SW480 (cell line): ENCODE results near the gene LRR1.
"Not testable (repeated sequence)": the region's sequence is repeated elsewhere in the genome, so short reads cannot be mapped to it uniquely, and the experiment has no call there.

Source experiments
- DNase-seq: peaks from one replicate; pipeline ENCODE4 v3.0.0-alpha.2; 2016; ENCODE audit warnings: low spot score

The LRR1 gene

GRCh38 chr14:49586673-49587460 is 11.9 kb upstream of the LRR1 start:
- DNase-seq, result peak; percentile 75

- DNase-seq, result no peak
Observed at GRCh38 chr14:49589387-49589786, 9.4 kb upstream of the LRR1 start.

GRCh38 chr14:49593016-49593415 is 5.7 kb upstream of the LRR1 start:
- DNase-seq, result no peak

GRCh38 chr14:49594347-49595091 is 4.2 kb upstream of the LRR1 start:
- DNase-seq, result no peak

GRCh38 chr14:49598189-49598484 is 603 bp upstream of the LRR1 start:
- no peak for DNase-seq

GRCh38 chr14:49607583-49607982 is 8.8 kb downstream of the LRR1 start:
- no peak for DNase-seq

- DNase-seq, result no peak
Observed at GRCh38 chr14:49612251-49612650, 13.5 kb downstream of the LRR1 start.

- DNase-seq, result no peak
Observed at GRCh38 chr14:49612671-49613070, 13.9 kb downstream of the LRR1 start.

- no peak for DNase-seq
Observed at GRCh38 chr14:49614196-49614595, 15.5 kb downstream of the LRR1 start.

- no peak for DNase-seq
Observed at GRCh38 chr14:49615776-49616175, 17.0 kb downstream of the LRR1 start.

- DNase-seq, result no peak
Observed at GRCh38 chr14:49617852-49618519, 19.2 kb downstream of the LRR1 start.

GRCh38 chr14:49619273-49619672 is 20.5 kb downstream of the LRR1 start:
- not testable (repeated sequence) for DNase-seq

- DNase-seq, result no peak
Observed at GRCh38 chr14:49619730-49620129, 21.0 kb downstream of the LRR1 start.

- DNase-seq, result peak; percentile 97
Observed at GRCh38 chr14:49620182-49621113, 21.7 kb downstream of the LRR1 start, which contains the start of the genes MGAT2 and RPL36AL. Gene MGAT2 (plus strand): TSS chr14:49620799. CDS start chr14:49621269, 470 bp downstream. Gene RPL36AL (minus strand): TSS chr14:49620626. CDS start chr14:49619104, 1,522 bp downstream.

GRCh38 chr14:49621114-49621881 is 22.6 kb downstream of the LRR1 start:
- peak; percentile 65 for DNase-seq

GRCh38 chr14:49622022-49622607 is 23.4 kb downstream of the LRR1 start:
- DNase-seq, result no peak

GRCh38 chr14:49623387-49623786 is 24.6 kb downstream of the LRR1 start:
- DNase-seq, result no peak

GRCh38 chr14:49623941-49624839 is 25.4 kb downstream of the LRR1 start:
- DNase-seq, result no peak
